Esophagus squamous epithelium (tissue), 5 donors: ENCODE results near the gene NPSR1. TPM values are rescaled to one million over a fixed set of nuclear protein-coding genes. Genes with fewer than 3 reads are reported as not detected.
A peak's percentile ranks its signal among the peaks of the same experiment; 100 is the strongest.

ENCODE experiments used
- DNase-seq: peaks from one replicate; lab custom pipeline; 2025; lab: John Stamatoyannopoulos, UW
- H3K27ac ChIP-seq, 4 donors: fragments of 200-600 bp; sonication (generic); one replicate each; pipeline ENCODE4 v1.5.1; 2016 to 2019; ENCODE audit warnings: mild to moderate bottlenecking in 1 of 4
- H3K27me3 ChIP-seq, 4 donors: fragments of 200-600 bp; sonication (generic); 1 replicate in 3 of 4; 2 replicates in 1 of 4; pipeline versions ENCODE4 v1.5.1 to v1.6.0; 2017 to 2021; ENCODE audit warnings: antibody characterized with exemption in 1 of 4
- H3K36me3 ChIP-seq, 3 donors: fragments of 200-600 bp; sonication (generic); one replicate each; pipeline ENCODE4 v1.5.1; 2016 to 2019
- H3K4me1 ChIP-seq, 3 donors: fragments of 200-600 bp; sonication (generic); one replicate each; pipeline ENCODE4 v1.5.1; 2017 to 2019
- H3K4me3 ChIP-seq, 4 donors: fragments of 200-600 bp; sonication (generic); 1 replicate in 3 of 4; 2 replicates in 1 of 4; pipeline ENCODE4 v1.5.1; 2016 to 2019; ENCODE audit warnings: mild to moderate bottlenecking in 2 of 4, moderate library complexity in 1 of 4
- H3K9me3 ChIP-seq, 3 donors: fragments of 200-600 bp; sonication (generic); one replicate each; pipeline ENCODE4 v1.5.1; 2016 to 2019
- CTCF ChIP-seq, 6 experiments: fragments of 450-650 bp in 4 of 6; fragments of 200-600 bp in 2 of 6; sonication (generic) in 2 of 6; IDR thresholded peaks; one replicate each; pipeline ENCODE4 v1.5.1; 2016 to 2019; ENCODE audit warnings: antibody characterized with exemption in 6 of 6, mild to moderate bottlenecking in 4 of 6, moderate library complexity in 4 of 6
- POLR2A ChIP-seq, 4 donors: fragments of 450-650 bp; IDR thresholded peaks; one replicate each; pipeline ENCODE4 v1.6.1; 2017; ENCODE audit warnings: antibody characterized with exemption in 4 of 4, mild to moderate bottlenecking in 4 of 4, moderate library complexity in 3 of 4
- WGBS, 2 donors: methylation state at CpG; one replicate each; pipeline ENCODE4 v1.1.5; 2018; 5-methylcytosine and 5-hydroxymethylcytosine counted together
- intact Hi-C: fragments of 100-400 bp; cut with DNase I; formaldehyde crosslinking; loops from one replicate; pipeline ENCODE4 v1.15.0; 2022
- total RNA-seq, 4 donors: library from RNA; depleted of rRNA; stranded (reverse); fragments of >200 nt; gene quantifications; one replicate each; pipeline ENCODE4 v1.1.0, GENCODE V29; 2016
- donor health status: DM: yes; HTN: yes; CAD: no.

NPSR1 gene
- total RNA-seq, 4 donors from 2014 or later, result not detected

DNA sequence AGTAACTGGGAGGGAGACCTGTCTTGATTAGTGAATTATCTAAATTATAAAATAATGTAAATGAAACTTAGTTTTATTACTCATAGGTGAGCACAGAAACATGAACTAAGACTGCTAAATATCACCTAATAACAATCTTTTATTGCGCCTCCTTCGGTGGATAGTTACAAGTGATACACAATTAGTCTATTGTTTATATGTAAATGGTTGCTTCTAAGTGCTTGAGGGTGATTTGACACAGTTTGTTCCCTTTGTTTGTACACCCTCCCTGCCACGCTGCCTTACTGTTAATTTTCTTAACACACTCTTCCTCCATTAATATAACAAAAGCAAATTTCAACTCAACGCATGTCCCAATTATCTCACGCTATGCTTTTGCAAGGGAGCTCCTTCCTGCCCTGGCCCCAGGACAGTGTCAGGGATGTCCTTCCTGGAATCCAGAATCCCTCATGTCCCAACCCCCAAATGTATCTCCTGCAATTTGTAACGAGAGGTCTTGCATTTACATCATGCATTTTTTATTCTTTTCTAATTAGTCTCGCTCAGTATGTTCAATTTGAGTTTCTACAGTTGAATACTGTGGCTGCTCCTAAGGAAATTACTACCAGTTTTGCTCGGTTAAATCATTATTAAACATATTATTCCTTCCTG, 4.2 kb downstream of the NPSR1 start:
- intact Hi-C loops, result no loop called here
- WGBS, 2 donors, result 71 to 73% methylated on average over 8 of the region's 8 CpGs
- H3K4me1 ChIP-seq, result no peaks in the 10 kb centered on the region
- DNase-seq, result no peak
- TF ChIP-seq CTCF (IDR thresholded peaks at IDR 0.05) (no peak), POLR2A (IDR thresholded peaks at IDR 0.05) (no peak)
- H3K4me3 ChIP-seq, result no peak overlapping the region
- no peak overlapping the region for H3K27ac ChIP-seq
- no peaks in the 10 kb centered on the region for H3K36me3 ChIP-seq
- no peaks in the 10 kb centered on the region for H3K27me3 ChIP-seq
- H3K9me3 ChIP-seq, result no peaks in the 10 kb centered on the region

DNA sequence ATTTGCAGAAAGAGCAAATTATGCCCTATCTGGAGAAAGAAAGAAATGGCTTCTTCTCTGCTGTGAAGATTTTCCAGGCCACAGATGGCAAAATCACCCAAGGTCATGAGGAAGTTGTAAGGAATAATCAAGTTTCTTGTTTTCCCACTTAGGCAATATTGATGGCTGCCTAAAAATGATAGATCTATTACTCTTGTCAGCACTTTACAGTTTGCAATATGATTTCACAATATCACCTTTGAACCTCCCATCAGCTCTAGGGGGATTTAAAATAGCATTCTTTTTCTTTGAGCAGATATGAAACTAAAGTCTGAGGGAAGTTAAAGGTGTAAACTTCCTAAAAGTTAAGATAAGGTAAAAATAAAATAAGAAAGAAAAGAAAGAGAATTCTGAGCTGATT, 6.7 kb downstream of the NPSR1 start:
- intact Hi-C loops, result no loop called here
- no peaks in the 10 kb centered on the region for H3K27me3 ChIP-seq
- no peak for DNase-seq

GRCh38 chr7:34672430-34672829, 14.4 kb downstream of the NPSR1 start:
- H3K27me3 ChIP-seq, result no peaks in the 10 kb centered on the region
- WGBS, 2 donors, result 63 to 81% methylated on average over 6 of the region's 6 CpGs
- H3K4me3 ChIP-seq, result no peak overlapping the region
- DNase-seq, result no peak
- no peaks in the 10 kb centered on the region for H3K36me3 ChIP-seq
- no peak for TF ChIP-seq CTCF (IDR thresholded peaks at IDR 0.05)
- TF ChIP-seq POLR2A (IDR thresholded peaks at IDR 0.05), result no peak
- intact Hi-C loops, result no loop called here
- H3K27ac ChIP-seq, result no peak overlapping the region
- H3K4me1 ChIP-seq, result no peaks in the 10 kb centered on the region
- no peaks in the 10 kb centered on the region for H3K9me3 ChIP-seq

More for the DNA sequence above, 6.7 kb downstream of the NPSR1 start:
- no peaks in the 10 kb centered on the region for H3K9me3 ChIP-seq
- H3K36me3 ChIP-seq, result no peaks in the 10 kb centered on the region
- TF ChIP-seq CTCF (IDR thresholded peaks at IDR 0.05), result no peak
- TF ChIP-seq POLR2A (IDR thresholded peaks at IDR 0.05), result no peak
- H3K4me1 ChIP-seq, result no peaks in the 10 kb centered on the region
- H3K27ac ChIP-seq, result no peak overlapping the region
- no peak overlapping the region for H3K4me3 ChIP-seq

- WGBS, 2 donors, result 58 to 85% methylated on average over 3 of the region's 3 CpGs
Measured at GRCh38 chr7:34673066-34673465, 15.0 kb downstream of the NPSR1 start.

DNA sequence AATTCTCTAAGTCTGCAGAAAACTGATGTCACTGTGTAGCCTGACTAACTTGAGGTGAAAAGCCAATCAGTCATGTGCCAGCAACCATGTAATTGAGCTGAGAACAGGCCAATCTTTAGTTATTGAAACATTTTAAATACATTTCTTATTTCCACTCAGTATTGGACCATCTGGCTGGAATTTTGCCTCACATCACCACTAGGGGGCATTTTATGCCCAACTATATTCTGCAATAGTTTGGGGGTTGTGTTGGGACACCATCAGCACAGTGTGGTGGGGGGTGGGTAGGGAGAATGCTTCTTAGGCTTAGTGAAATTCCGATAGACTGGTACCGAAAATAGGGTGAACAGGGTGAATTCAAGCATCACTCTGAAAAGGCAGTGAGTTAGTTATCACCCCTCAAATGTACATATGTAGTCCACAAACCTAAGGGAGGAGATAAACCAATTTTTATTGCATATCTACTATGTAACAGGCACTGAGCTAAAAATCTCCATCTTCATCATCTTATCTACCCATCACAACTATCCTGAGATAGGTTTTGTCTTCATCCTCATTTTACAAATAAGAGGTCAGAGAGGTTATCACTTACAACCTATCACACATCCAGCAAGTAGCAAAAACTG, 17.8 kb downstream of the NPSR1 start:
- TF ChIP-seq POLR2A (IDR thresholded peaks at IDR 0.05), result no peak
- peak in 4 of 6 experiments; percentile 14 to 41 (median 28) for TF ChIP-seq CTCF (IDR thresholded peaks at IDR 0.05)
- H3K36me3 ChIP-seq, result no peaks in the 10 kb centered on the region
- no peaks in the 10 kb centered on the region for H3K4me1 ChIP-seq
- no peak overlapping the region for H3K27ac ChIP-seq
- WGBS, 2 donors, result 58 to 64% methylated on average over 2 of the region's 2 CpGs
- intact Hi-C loops, result no loop called here
- no peak for DNase-seq
- no peaks in the 10 kb centered on the region for H3K27me3 ChIP-seq
- no peaks in the 10 kb centered on the region for H3K9me3 ChIP-seq
- H3K4me3 ChIP-seq, result no peak overlapping the region

More at GRCh38 chr7:34673066-34673465, 15.0 kb downstream of the NPSR1 start:
- Histone ChIP-seq H3K27me3 (no peaks in the 10 kb centered on the region), H3K27ac (no peak overlapping the region), H3K9me3 (no peaks in the 10 kb centered on the region), H3K36me3 (no peaks in the 10 kb centered on the region), H3K4me3 (no peak overlapping the region), H3K4me1 (no peaks in the 10 kb centered on the region)
- TF ChIP-seq POLR2A (IDR thresholded peaks at IDR 0.05), result no peak
- no peak for DNase-seq
- intact Hi-C loops, result no loop called here
